T-helper 9 cell (primary cell): ENCODE measurements around the gene EN1.

Experiments used
- DNase-seq: peaks from one replicate; pipeline ENCODE4 v3.0.0-alpha.2; 2020
- total RNA-seq, 2 donors: gene quantifications; one replicate each; lab custom pipeline; 2026; lab: John Stamatoyannopoulos, UW

Gene EN1
- 0 reads per million in 2 donors for total RNA-seq

- no peak for DNase-seq
Observed at GRCh38 chr2:118846953-118847761, at the start of gene EN1. Gene EN1 (minus strand): TSS chr2:118847648. CDS start chr2:118847167, 481 bp downstream.

- DNase-seq, result no peak
Observed at GRCh38 chr2:118893100-118893499, 45.7 kb upstream of the EN1 start.

- no peak for DNase-seq
Observed at GRCh38 chr2:118889995-118890394, 42.5 kb upstream of the EN1 start.

- DNase-seq, result no peak
Observed at GRCh38 chr2:118883792-118884191, 36.3 kb upstream of the EN1 start.

GRCh38 chr2:118882693-118883336 lies 35.4 kb upstream of the EN1 start:
- peak; percentile 42 for DNase-seq

- DNase-seq, result peak; percentile 51
Observed at GRCh38 chr2:118881490-118882129, 34.2 kb upstream of the EN1 start.

GRCh38 chr2:118880501-118880900 lies 33.1 kb upstream of the EN1 start:
- DNase-seq, result no peak

- DNase-seq, result no peak
Observed at GRCh38 chr2:118878531-118879149, 31.2 kb upstream of the EN1 start.

- DNase-seq, result no peak
Observed at GRCh38 chr2:118875318-118875717, 27.9 kb upstream of the EN1 start.

GRCh38 chr2:118874324-118874723 lies 26.9 kb upstream of the EN1 start:
- DNase-seq, result no peak

- DNase-seq, result no peak
Observed at GRCh38 chr2:118865106-118865505, 17.7 kb upstream of the EN1 start.

- DNase-seq, result no peak
Observed at GRCh38 chr2:118864207-118864606, 16.8 kb upstream of the EN1 start.

GRCh38 chr2:118861731-118862130 lies 14.3 kb upstream of the EN1 start:
- no peak for DNase-seq

- no peak for DNase-seq
Observed at GRCh38 chr2:118861242-118861641, 13.8 kb upstream of the EN1 start.

GRCh38 chr2:118860506-118860905 lies 13.1 kb upstream of the EN1 start:
- DNase-seq, result no peak

GRCh38 chr2:118859157-118859770 lies 11.8 kb upstream of the EN1 start:
- no peak for DNase-seq

- no peak for DNase-seq
Observed at GRCh38 chr2:118858485-118859156, 11.2 kb upstream of the EN1 start.

GRCh38 chr2:118857677-118858484 lies 10.4 kb upstream of the EN1 start:
- no peak for DNase-seq

GRCh38 chr2:118856978-118857676 lies 9.7 kb upstream of the EN1 start:
- no peak for DNase-seq

GRCh38 chr2:118856330-118856977 lies 9.0 kb upstream of the EN1 start:
- DNase-seq, result no peak
